Measurements from ENCODE around the gene GLB1L2.

DNA sequence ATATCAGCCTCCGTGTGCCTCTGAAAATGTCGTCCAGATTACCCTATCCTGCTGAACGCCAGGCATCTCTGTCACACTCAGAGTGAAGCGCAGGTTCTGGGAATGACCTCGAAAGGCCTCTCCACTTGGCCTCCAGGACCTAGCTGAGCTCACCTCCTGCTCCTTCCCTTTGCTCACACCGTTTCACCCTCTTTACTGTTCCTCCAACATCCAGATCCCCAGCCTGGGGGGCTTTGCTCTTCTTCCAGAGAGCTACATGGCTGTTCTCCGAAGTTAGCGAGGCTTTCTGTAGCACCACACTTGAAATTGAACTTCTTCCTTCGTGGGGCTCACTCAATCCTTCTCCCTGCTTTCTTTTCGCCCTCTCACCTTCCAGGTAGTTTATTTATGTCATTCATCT lies 27.9 kb downstream of the GLB1L2 start:
- TF ChIP-seq, protein P1, sequence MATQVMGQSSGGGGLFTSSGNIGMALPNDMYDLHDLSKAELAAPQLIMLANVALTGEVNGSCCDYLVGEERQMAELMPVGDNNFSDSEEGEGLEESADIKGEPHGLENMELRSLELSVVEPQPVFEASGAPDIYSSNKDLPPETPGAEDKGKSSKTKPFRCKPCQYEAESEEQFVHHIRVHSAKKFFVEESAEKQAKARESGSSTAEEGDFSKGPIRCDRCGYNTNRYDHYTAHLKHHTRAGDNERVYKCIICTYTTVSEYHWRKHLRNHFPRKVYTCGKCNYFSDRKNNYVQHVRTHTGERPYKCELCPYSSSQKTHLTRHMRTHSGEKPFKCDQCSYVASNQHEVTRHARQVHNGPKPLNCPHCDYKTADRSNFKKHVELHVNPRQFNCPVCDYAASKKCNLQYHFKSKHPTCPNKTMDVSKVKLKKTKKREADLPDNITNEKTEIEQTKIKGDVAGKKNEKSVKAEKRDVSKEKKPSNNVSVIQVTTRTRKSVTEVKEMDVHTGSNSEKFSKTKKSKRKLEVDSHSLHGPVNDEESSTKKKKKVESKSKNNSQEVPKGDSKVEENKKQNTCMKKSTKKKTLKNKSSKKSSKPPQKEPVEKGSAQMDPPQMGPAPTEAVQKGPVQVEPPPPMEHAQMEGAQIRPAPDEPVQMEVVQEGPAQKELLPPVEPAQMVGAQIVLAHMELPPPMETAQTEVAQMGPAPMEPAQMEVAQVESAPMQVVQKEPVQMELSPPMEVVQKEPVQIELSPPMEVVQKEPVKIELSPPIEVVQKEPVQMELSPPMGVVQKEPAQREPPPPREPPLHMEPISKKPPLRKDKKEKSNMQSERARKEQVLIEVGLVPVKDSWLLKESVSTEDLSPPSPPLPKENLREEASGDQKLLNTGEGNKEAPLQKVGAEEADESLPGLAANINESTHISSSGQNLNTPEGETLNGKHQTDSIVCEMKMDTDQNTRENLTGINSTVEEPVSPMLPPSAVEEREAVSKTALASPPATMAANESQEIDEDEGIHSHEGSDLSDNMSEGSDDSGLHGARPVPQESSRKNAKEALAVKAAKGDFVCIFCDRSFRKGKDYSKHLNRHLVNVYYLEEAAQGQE (IDR thresholded peaks at IDR 0.05; ENCODE audit: insufficient read depth in 1 of 2, low read depth in 2 of 2, low read length in 2 of 2) = no peak
- TF ChIP-seq POLR2AphosphoS5 (IDR thresholded peaks at IDR 0.05; ENCODE audit: low read depth, low read length) = no peak

All from PFSK-1 (cell line).